SK-MEL-5 (cell line): Measurements from ENCODE around the gene SETBP1. TPM values are rescaled to one million over a fixed set of nuclear protein-coding genes. Genes with fewer than 3 reads are reported as not detected.

Experiments
- DNase-seq: peaks from one replicate; pipeline ENCODE4 v3.0.0-alpha.2; 2016; ENCODE audit warnings: low read depth, low spot score
- in situ Hi-C: cut with HindIII; loops from 2 replicates; pipeline ENCODE4 v1.10.0; 2016; ENCODE audit warnings: low sequenced_read_pairs, high pct_unique_total_duplicates, low pct_unique_long_range_greater_than_20kb
- total RNA-seq: library from RNA; depleted of rRNA; stranded (reverse); fragments of >200 nt; shearing (Covaris generic); gene quantifications from 2 replicates; pipeline ENCODE4 v1.2.3, GENCODE V29; 2014

The SETBP1 gene
- total RNA-seq, 1 experiment from 2014 or later = 2.3 TPM

- no peak for DNase-seq
- in situ Hi-C loops = no loop called here
These were observed 230.6 kb downstream of the SETBP1 start for GRCh38 chr18:44911260-44911659.

- DNase-seq = no peak
- in situ Hi-C loops = no loop called here
These were observed 231.1 kb downstream of the SETBP1 start for GRCh38 chr18:44911773-44912172.

- in situ Hi-C loops = no loop called here
- DNase-seq = no peak
These were observed 232.2 kb downstream of the SETBP1 start for GRCh38 chr18:44912740-44913478.

GRCh38 chr18:44914028-44914427 lies 233.3 kb downstream of the SETBP1 start:
- in situ Hi-C loops = no loop called here
- DNase-seq = no peak

GRCh38 chr18:44915213-44915612 lies 234.5 kb downstream of the SETBP1 start:
- DNase-seq = no peak
- in situ Hi-C loops = no loop called here

- in situ Hi-C loops = no loop called here
These were observed 235.0 kb downstream of the SETBP1 start for GRCh38 chr18:44915661-44916060.

GRCh38 chr18:44916429-44917207 lies 235.9 kb downstream of the SETBP1 start:
- in situ Hi-C loops = no loop called here
- no peak for DNase-seq

More at GRCh38 chr18:44915661-44916060, 235.0 kb downstream of the SETBP1 start:
- no peak for DNase-seq

GRCh38 chr18:44917216-44918141 lies 236.8 kb downstream of the SETBP1 start:
- DNase-seq = no peak
- in situ Hi-C loops = no loop called here

- no peak for DNase-seq
- in situ Hi-C loops = no loop called here
These were observed 237.4 kb downstream of the SETBP1 start for GRCh38 chr18:44918142-44918476.

GRCh38 chr18:44920441-44920840 lies 239.8 kb downstream of the SETBP1 start:
- in situ Hi-C loops = no loop called here
- peak; percentile 4 for DNase-seq

GRCh38 chr18:44921974-44922373 lies 241.3 kb downstream of the SETBP1 start:
- no peak for DNase-seq
- in situ Hi-C loops = no loop called here

- in situ Hi-C loops = no loop called here
- DNase-seq = no peak
These were observed 242.3 kb downstream of the SETBP1 start for GRCh38 chr18:44922968-44923367.

- in situ Hi-C loops = no loop called here
- no peak for DNase-seq
These were observed 244.3 kb downstream of the SETBP1 start for GRCh38 chr18:44924785-44925499.

- DNase-seq = peak; percentile 6
These were observed 246.6 kb downstream of the SETBP1 start for GRCh38 chr18:44927127-44927849.

GRCh38 chr18:44934901-44935300 lies 254.2 kb downstream of the SETBP1 start:
- no peak for DNase-seq
- in situ Hi-C loops = no loop called here

More at GRCh38 chr18:44927127-44927849, 246.6 kb downstream of the SETBP1 start:
- in situ Hi-C loops = no loop called here

GRCh38 chr18:44935455-44935854 lies 254.8 kb downstream of the SETBP1 start:
- in situ Hi-C loops = no loop called here
- DNase-seq = no peak

GRCh38 chr18:44936485-44936884 lies 255.8 kb downstream of the SETBP1 start:
- no peak for DNase-seq
- in situ Hi-C loops = no loop called here
